ENCODE data around the gene OPRL1.

- no peak for TF ChIP-seq CTCF (IDR thresholded peaks at IDR 0.05; ENCODE audit: insufficient read depth, low read length, poor library complexity, severe bottlenecking)
- TF ChIP-seq EZH2phosphoT487 (conservative IDR thresholded peaks at IDR 0.05; ENCODE audit: low read length): no peak
These were observed 41.7 kb downstream of the OPRL1 start for GRCh38 chr20:64121586-64121985.
